Fibroblast of villous mesenchyme (primary cell): ENCODE measurements around the gene SORCS2. TPM values are rescaled to one million over a fixed set of nuclear protein-coding genes. Genes with fewer than 3 reads are reported as not detected.

Experiments
- DNase-seq: peaks from one replicate; pipeline ENCODE4 v3.0.0-alpha.2; 2010; ENCODE audit warnings: low read depth
- H3K4me3 ChIP-seq: 2 replicates; pipeline ENCODE4 v1.5.1; 2011; ENCODE audit warnings: low read depth, mild to moderate bottlenecking, low read length
- total RNA-seq: library from RNA; depleted of rRNA; stranded (reverse); fragments of >200 nt; gene quantifications from 2 replicates; pipeline ENCODE4 v1.2.3, GENCODE V29; 2012
- TF ChIP-seq, protein P1 (sequence below): IDR thresholded peaks from 2 replicates; pipeline ENCODE4 v1.5.1; 2012; ENCODE audit warnings: low read depth, mild to moderate bottlenecking, low read length; ENCODE audit not compliant: insufficient read depth

Gene SORCS2
- total RNA-seq, 1 donor = under 0.01 TPM

DNA sequence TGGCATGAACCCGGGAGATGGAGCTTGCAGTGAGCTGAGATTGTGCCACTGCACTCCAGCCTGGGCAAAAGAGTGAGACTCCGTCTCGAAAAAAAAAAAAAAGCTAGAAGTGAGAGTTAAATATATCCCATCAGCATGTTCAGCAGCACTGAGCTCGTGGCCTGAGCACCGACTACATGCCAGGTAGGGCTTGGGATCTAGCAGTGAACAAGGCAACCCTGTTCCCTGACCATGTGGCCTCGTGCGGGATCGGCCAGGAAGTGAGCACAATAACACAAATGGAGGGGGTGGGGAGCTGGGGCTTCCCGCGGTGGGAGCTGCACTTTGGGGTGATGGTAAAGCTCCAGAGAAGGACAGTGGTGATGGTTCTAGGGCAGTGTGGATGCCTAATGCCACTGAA, 436.1 kb downstream of the SORCS2 start:
- no peak for DNase-seq
- no peak overlapping the region for H3K4me3 ChIP-seq
- TF ChIP-seq, protein P1, sequence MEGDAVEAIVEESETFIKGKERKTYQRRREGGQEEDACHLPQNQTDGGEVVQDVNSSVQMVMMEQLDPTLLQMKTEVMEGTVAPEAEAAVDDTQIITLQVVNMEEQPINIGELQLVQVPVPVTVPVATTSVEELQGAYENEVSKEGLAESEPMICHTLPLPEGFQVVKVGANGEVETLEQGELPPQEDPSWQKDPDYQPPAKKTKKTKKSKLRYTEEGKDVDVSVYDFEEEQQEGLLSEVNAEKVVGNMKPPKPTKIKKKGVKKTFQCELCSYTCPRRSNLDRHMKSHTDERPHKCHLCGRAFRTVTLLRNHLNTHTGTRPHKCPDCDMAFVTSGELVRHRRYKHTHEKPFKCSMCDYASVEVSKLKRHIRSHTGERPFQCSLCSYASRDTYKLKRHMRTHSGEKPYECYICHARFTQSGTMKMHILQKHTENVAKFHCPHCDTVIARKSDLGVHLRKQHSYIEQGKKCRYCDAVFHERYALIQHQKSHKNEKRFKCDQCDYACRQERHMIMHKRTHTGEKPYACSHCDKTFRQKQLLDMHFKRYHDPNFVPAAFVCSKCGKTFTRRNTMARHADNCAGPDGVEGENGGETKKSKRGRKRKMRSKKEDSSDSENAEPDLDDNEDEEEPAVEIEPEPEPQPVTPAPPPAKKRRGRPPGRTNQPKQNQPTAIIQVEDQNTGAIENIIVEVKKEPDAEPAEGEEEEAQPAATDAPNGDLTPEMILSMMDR = no peak

DNA sequence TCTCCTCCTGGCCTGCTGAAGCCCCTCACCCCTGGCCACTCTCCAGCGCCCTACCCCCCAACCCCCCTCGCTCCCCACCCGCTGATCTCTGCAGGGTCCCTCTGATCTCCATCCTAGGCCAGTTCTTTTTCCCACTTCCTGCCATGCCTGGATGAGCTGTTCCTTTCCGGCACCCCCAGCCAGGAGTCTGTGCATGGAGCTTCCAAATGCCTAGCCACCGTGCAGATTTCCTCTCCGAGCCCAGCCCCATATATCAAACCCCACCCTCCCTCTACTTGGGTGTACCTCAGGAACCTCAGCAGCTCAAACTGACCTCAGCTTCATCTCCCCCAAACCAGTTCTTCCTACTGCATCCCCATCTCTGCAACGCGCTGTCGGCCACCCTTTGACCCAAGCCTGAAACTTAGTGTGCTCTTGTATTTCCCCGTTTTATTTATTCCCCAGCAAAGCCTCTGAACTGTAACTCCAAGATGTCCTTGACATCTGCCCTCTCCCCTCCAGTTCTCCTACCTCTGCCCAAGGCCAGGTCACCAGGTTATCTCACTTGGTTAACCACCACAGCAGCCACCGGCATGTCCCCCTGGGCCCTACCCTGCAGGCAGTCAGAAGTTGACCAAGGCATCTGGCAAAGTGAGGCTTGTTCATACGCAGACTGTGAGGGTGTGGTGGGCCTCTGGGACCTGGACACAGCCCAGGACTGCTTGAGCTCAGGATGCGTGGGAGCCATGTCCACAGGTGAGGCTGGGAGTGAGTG, 437.3 kb downstream of the SORCS2 start:
- no peak for DNase-seq
- H3K4me3 ChIP-seq = no peak overlapping the region
- TF ChIP-seq, protein P1 = no peak

DNA sequence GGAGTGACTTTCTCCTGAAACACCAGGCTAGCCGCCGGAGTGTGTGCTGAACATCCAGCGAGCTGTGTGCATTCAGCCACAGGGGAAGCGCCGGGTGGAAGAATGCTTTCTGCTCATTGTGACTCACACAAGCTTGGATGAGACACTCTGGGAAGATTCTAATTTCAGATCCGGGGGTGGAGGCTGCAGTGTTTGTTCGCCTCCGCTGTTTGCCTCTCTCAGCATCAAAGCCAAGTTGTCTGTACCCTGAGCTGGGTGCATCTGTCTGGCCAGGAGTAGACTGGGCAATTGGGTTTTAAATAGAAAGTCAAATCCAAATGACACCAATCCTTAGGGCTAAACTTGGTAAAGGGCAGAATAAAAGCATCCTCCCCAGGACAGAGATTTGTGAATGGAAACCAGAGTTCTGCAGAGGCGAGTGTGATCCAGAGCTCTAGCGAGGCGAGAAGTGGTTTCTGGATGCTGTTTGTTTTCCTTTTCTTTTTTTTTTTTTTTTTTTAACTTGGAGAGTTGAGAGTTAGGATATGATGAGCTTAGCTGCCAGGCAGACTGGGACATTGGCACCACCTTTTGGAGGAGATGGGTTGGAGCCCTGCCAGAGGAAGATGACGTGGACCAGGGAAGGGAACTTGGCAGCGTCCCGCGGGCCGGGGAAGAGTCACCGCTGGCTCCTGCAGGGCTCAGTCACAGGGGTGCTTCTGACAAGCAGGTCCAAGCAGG, 438.4 kb downstream of the SORCS2 start:
- H3K4me3 ChIP-seq = no peak overlapping the region
- peak; percentile 66 for DNase-seq
- TF ChIP-seq, protein P1 = no peak

DNA sequence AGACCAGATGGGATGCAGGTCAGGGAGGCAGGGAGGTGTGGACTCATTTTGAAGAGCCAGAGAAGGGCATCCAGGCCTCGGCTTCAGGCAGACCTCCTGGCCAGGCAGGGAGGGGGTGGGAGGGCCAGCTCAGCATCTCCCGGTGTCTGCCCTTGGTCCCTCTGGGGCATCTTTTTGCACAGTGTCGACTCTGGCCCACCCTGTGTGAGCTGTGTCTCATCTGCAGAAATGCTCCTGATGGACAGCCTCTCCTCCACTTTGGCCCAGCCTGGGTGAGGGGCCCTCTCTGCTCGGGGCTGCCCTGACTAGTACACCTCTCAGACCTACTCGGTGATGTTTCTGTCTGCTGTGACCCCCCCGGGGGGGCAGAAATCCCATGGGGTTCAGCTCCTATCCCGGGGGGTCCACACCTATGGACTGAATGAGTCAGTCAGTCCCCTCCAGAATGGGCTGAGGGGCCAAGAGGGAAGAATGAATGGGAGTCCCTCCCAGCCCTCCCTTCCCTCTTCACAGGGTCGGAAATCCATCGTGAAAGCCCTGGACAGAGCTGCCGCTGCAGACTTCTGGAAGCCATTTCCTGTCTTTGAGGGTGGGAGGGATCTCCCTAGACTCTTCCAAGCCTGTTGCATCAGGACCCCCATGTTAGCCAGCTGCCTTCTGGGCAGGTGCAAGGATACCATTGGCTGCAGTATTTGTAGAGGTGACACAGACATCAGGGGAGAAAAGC, 439.1 kb downstream of the SORCS2 start:
- no peak overlapping the region for H3K4me3 ChIP-seq
- TF ChIP-seq, protein P1 = no peak
- no peak for DNase-seq

DNA sequence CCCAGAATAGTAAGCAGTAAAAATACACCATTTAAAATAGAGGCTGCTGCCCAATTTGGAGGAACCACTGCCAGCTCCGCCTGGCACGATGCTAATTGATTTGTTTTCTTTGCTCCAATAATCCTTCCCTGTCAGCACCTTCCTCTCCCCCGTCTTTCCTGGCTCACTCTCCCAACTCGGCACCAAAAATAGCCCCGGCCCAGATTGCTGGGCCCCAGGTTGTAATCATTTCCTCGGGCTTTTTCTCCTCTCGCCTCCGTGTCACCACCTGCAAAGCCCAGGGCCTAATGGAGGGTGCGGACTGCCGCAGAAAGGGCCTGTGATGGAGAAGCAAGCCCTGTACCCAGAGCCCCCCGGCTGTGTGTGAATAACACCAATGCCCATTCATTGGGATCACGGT, 440.0 kb downstream of the SORCS2 start:
- no peak for DNase-seq
- TF ChIP-seq, protein P1 = no peak

DNA sequence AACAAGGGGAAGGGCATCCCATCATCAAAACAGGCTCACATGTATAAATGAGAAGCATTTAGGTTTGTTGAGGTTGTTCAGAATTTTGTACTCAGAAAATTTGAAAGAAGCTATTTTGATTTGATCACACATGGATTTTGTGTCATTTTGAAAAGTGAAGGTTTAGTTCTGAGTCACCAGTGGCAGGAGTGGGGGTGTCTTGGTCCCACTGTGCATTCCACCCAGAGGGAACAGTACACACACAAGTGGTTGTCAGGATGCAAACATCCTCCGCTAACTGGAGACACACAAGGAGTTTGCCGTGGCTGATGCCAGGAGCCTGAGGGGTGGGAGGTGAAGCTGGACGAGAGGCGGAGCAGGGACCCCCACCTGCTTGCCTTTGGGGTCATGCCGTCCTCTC, 440.6 kb downstream of the SORCS2 start:
- no peak for DNase-seq
- TF ChIP-seq, protein P1 = no peak
- H3K4me3 ChIP-seq = no peak overlapping the region

More for the DNA sequence above, 440.0 kb downstream of the SORCS2 start:
- H3K4me3 ChIP-seq = no peak overlapping the region
